ENCODE results near the gene TUBA3E.
"Not testable (repeated sequence)": the region's sequence is repeated elsewhere in the genome, so short reads cannot be mapped to it uniquely, and the experiment has no call there.

The TUBA3E gene

GRCh38 chr2:130142396-130143265 lies 55.6 kb downstream of the TUBA3E start:
- not testable (repeated sequence) for H3K27me3 ChIP-seq (ENCODE audit: insufficient read depth, poor library complexity, severe bottlenecking); DNase-seq (ENCODE audit: low read depth in 1 of 2, low spot score in 1 of 2); H3K4me3 ChIP-seq (replicated peaks; ENCODE audit: insufficient read depth, low read length); H3K27ac ChIP-seq (replicated peaks)
